HG02973 (cell line): ENCODE results near the gene MNAT1.
"Not testable (repeated sequence)": the region's sequence is repeated elsewhere in the genome, so short reads cannot be mapped to it uniquely, and the experiment has no call there.

ENCODE experiments used
- ATAC-seq: cut with Tn5 transposase; IDR thresholded peaks from one replicate; pipeline ENCODE4 v1.9.1; 2021; ENCODE audit warnings: moderate library complexity; ENCODE audit not compliant: unreplicated experiment

MNAT1 gene

GRCh38 chr14:60736494-60736893 is 1.9 kb downstream of the MNAT1 start:
- ATAC-seq: no peak

DNA sequence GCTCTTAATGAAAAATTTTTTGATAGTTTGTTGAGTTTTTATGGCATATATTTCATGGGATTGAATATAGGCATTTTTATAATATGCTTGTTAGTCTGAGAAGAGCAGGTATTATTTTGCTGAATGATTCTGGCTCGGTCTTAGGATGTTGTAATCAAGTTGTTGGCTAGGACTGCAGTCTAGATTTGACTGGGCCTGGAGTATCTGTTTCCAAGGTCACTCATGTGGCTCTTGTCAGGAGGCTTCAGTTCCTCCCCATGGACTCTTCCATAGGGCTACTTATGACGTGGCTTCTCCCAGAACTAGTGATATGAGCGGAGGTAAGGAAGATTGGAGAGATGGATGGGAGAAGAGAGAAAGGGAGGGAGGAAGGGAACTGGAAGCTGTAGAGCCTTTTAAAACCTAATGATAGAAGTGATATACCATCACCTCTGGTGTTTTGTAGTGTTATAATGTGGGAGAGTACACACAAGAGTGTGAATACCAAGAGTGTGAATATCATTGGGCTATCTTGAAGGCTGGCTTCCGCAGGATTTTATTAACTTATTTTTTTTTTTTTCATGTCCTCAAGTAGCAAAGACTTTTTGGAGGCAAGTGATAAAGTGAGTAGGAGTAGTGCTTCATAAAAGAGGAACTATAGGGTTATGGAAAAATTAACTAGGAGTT is 4.4 kb downstream of the MNAT1 start:
- no peak for ATAC-seq

GRCh38 chr14:60744566-60744965 is 10.0 kb downstream of the MNAT1 start:
- ATAC-seq: no peak

GRCh38 chr14:60753264-60754119 is 18.9 kb downstream of the MNAT1 start:
- peak; percentile 98 for ATAC-seq

- no peak for ATAC-seq
These were observed 22.3 kb downstream of the MNAT1 start for GRCh38 chr14:60756847-60757246.

DNA sequence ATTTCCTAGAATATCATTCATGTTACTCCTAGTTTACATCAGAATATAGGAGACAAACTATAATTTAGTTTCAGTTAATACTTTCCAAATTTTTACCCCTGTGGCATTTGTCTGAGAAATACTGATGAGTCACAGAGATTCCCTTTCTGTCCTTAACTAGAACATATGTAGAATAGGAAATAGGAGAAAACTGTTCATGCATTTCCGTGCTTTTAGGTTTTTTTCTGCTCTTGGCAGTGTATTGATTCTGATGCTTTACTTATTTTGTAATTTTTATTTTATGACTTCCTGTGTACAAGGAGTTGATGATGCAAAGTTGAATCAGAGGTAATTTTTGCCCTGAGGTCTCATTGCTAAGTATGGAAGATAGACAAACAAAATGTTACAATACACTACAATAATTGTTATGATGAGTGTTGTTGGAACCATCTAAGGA is 23.0 kb downstream of the MNAT1 start:
- ATAC-seq: no peak

DNA sequence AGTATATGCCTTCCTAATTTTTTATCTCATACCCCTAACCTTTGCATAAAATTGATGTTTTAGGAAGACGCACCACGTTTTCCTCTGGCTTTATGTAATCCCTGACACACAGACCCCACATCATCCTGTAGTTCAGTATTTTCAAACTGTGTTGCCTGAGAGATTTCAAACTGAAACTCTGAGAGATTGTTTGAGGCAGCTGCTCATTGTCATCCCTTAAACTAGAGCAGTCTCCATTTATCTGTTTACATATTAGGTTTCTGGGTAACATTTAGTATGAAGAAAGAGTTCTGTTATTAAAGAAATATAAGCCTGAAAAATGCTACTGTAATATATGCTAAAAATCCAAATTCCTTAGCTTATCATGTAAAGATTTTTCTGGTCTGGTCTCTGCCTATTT is 24.3 kb downstream of the MNAT1 start:
- ATAC-seq: peak; percentile 51

- ATAC-seq: no peak
These were observed 25.6 kb downstream of the MNAT1 start for GRCh38 chr14:60760209-60760608.

DNA sequence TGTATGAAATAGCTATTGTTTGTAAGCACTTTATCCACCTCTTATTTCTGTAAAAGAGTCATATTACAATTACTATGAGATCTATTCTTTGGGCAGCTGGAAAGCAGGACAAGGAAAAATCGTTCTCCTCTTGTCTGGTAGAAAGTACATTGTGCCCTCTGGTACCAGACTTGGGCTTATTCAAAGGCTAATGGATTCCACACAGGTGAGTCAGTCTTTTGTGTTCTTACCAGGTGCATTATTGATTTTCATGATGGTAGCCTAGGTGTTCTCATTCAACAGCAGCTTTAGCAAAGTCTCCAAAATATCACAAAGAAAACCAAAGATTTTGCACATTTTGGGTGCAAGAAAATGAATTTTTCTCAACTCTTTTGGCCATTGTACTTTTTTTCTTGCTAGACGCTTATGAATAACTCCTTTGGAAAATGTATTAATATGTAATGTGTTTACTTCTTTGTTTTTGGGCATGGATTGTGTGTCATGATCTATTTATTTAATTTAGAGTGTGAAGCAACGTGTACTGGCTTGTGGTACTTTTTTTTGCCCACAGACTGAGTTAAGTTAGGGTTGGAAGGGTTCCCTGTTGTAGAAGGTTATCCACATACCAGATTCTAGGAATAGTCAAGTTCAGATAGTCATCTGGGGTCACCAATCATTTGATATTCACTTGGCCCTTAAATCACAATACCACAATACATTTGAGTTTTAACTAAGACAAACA is 26.2 kb downstream of the MNAT1 start:
- ATAC-seq: no peak

- no peak for ATAC-seq
These were observed 34.0 kb downstream of the MNAT1 start for GRCh38 chr14:60768602-60769001.

- no peak for ATAC-seq
These were observed 36.6 kb downstream of the MNAT1 start for GRCh38 chr14:60771117-60771516.

- ATAC-seq: no peak
These were observed 39.0 kb downstream of the MNAT1 start for GRCh38 chr14:60773558-60773957.

GRCh38 chr14:60775296-60775695 is 40.7 kb downstream of the MNAT1 start:
- no peak for ATAC-seq

DNA sequence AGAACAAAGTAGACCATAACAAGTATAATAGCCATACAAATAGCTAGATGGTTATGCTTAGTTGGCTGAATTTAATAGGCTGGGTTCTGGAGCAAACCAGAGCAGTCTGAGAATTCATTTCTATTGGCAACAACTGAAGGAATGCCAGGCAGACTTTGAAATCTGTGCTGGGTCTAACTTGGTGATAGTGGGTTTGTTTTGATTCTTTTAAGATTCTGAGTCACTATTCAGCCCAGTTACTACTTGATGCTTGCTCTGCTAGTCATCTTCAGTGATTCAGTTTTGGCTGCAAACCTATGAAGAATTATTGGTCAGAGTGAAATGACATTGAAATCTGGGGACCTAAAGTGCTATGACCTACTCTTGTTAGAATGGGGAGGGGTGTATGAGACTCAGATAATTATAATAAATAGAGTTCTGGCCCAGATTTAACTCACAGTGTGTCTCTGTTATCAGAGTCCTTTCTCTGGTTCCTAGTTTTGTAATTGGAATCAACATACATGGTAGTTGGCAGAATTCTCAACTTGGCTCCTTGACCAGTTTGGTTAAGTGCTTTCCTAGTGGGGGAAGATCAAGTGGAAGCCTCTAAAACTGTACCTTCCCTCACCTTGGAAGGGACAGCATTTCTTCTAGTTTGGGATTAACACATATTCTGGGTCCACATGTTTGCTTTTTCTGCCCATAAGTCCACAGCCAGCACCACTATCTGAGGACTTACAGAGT is 43.5 kb downstream of the MNAT1 start:
- no peak for ATAC-seq

- ATAC-seq: not testable (repeated sequence)
These were observed 45.4 kb downstream of the MNAT1 start for GRCh38 chr14:60779745-60780514.

DNA sequence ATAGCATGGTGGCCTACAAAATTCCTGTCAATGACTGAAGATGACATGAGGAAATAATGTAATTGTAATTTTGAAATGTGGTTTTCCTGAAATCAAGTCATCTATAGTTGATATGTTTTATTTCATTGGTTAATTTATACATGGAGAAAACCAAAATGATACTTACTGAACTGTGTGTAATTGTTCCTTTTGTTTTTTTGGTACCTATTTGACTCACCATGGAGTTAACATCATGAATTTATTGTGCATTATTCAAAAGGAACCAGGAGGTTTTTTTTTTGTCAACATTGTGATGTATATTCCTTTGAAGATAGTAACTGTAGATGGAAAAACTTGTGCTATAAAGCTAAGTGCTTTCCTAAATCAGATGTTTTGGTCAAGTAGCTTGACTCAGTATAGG is 46.0 kb downstream of the MNAT1 start:
- not testable (repeated sequence) for ATAC-seq

- no peak for ATAC-seq
These were observed 52.3 kb downstream of the MNAT1 start for GRCh38 chr14:60786905-60787304.

GRCh38 chr14:60789656-60790055 is 55.1 kb downstream of the MNAT1 start:
- no peak for ATAC-seq

GRCh38 chr14:60790850-60791249 is 56.3 kb downstream of the MNAT1 start:
- no peak for ATAC-seq

DNA sequence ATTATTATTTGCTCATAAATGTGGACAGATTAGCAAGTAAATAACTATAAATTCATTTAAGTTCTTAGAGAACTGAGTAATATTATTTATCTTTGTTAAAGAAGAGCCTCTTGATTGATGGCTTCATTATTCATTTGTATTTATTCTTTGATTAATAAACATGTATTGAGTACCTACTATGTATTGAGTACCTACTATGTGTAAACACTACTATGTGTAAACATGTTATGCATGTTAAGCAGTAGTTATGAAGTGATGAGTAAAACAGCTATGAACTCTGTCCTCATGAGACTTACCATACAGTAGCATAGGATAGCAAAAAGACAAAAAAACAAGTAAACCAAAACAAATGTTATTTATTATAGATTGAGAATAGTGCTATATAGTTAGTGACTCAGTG is 61.9 kb downstream of the MNAT1 start:
- no peak for ATAC-seq
